GM19467 (cell line): ENCODE data around the gene THG1L.
"Not testable (repeated sequence)": the region's sequence is repeated elsewhere in the genome, so short reads cannot be mapped to it uniquely, and the experiment has no call there.

Experiments used
- ATAC-seq: cut with Tn5 transposase; IDR thresholded peaks from one replicate; pipeline ENCODE4 v1.9.1; 2021; ENCODE audit warnings: mild to moderate bottlenecking, moderate library complexity; ENCODE audit not compliant: unreplicated experiment

THG1L gene

GRCh38 chr5:157726607-157727006 lies 4.6 kb upstream of the THG1L start:
- not testable (repeated sequence) for ATAC-seq

DNA sequence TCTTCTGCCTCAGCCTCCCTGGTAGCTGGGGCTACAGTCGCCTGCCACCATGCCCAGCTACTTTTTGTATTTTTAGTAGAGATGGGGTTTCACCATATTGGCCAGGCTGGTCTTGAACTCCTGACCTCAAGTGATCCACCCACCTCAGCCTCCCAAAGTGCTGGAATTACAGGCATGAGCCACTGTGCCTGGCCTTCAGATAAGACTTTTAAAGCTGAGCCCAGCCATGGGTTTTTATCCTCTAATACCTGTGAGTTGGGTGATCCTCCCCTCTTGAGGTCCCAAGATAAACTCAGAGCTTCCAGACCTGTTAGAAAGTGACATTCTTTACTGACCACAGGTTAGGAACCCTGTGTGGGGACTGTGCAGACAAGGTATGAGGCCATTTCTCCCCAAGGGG lies 3.4 kb upstream of the THG1L start:
- not testable (repeated sequence) for ATAC-seq

DNA sequence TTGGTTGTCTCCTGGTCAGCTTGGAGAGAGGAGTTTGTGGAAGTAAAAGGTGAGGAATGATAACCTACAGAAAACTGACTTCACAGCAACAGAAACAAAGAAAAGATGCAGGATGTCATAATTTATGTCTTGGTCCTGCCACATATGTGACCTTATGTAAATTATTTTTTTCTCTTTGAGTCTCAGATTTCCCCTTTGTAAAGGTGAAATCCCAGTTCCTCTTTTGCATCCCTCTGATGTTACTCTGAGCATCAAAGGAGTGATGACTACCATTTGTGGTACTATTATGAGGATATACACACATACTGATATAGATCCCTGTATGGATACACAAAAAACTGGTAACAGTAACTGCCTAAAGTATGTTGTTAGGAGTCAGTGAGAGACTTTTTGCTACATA lies 1.4 kb upstream of the THG1L start:
- ATAC-seq: peak; percentile 53

GRCh38 chr5:157730900-157731271 lies 334 bp upstream of the THG1L start:
- ATAC-seq: no peak

DNA sequence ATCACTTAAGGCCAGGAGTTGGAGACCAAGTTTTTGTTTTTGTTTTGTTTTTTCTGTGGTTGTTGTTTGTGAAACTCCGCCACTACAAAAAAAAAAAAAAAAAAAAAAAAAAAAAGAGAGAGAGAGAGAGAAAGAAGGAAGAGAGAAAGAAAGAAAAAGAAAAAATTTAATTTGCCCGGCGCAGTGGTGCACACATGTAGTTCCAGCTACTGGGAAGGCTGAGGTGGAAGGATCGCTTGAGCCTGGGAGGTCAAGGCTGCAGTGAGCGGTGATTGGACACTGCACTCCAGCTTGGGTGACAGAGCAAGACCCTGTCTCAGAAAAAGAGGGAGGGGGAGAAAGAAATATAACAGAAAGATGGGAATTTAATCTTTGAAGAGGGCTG lies 902 bp downstream of the THG1L start:
- ATAC-seq: no peak

- ATAC-seq: no peak
These were observed 1.5 kb downstream of the THG1L start for GRCh38 chr5:157732596-157733262.

GRCh38 chr5:157734436-157734835 lies 3.2 kb downstream of the THG1L start:
- no peak for ATAC-seq

DNA sequence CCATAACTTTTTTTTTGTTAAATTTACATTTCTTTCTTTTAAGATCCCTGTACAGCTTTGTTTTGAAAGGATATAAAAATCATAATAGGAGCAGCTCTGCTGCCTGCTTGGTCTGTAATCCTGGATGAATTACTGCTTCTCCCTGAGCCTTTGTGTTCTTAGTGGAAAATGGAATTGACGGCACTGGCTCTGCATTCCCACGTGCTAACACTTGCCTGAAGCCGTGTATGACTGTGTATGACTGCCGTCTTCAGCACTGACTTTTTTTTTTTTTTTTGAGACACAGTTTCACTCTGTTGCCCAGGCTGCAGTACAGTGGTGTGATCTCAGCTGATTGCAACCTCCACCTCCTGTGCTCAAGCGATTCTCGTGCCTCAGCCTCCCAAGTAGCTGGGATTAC lies 4.8 kb downstream of the THG1L start:
- no peak for ATAC-seq

GRCh38 chr5:157739388-157740228 lies 8.4 kb downstream of the THG1L start:
- no peak for ATAC-seq

DNA sequence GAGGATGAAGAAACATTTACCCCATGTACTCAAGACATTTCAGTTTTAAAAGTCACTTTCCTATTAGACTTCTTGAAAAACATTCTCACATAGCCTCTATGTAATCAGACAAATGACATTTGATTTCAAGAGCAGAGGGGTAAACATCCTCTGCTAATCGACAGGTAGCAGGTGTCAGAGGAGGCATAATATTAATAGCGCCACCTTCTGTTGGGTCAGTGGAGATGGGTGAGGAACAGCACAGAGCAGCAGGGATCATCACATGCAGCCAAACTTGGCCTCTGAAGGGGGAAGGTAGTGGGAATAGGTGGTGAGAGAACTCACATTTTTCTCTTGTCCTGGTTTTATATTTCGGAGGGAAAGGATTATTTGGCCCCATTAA lies 9.0 kb downstream of the THG1L start:
- ATAC-seq: no peak

DNA sequence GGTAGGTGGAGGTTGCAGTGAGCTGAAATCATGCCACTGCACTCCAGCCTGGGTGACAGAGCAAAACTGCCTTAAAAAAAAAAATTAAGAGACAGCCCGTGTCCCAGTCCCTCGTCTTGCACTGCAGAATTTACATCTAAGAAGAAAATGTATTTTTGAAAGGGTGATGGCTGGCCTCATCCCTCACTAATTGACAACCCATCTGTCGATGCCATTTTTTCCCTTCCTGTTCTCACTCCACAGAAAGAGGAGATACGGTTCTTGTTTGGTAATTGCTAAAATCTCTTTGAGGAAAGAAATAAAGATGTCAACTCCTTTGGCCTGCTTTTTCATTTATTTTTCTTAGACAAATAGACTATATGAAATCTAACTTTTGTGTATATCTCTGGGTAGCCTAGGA lies 9.9 kb downstream of the THG1L start:
- ATAC-seq: no peak

- peak; percentile 91 for ATAC-seq
These were observed 12.2 kb downstream of the THG1L start, which contains the start of gene LSM11 for GRCh38 chr5:157743163-157744050. Gene LSM11 (plus strand): TSS chr5:157743712. CDS start chr5:157743751, 39 bp downstream.

DNA sequence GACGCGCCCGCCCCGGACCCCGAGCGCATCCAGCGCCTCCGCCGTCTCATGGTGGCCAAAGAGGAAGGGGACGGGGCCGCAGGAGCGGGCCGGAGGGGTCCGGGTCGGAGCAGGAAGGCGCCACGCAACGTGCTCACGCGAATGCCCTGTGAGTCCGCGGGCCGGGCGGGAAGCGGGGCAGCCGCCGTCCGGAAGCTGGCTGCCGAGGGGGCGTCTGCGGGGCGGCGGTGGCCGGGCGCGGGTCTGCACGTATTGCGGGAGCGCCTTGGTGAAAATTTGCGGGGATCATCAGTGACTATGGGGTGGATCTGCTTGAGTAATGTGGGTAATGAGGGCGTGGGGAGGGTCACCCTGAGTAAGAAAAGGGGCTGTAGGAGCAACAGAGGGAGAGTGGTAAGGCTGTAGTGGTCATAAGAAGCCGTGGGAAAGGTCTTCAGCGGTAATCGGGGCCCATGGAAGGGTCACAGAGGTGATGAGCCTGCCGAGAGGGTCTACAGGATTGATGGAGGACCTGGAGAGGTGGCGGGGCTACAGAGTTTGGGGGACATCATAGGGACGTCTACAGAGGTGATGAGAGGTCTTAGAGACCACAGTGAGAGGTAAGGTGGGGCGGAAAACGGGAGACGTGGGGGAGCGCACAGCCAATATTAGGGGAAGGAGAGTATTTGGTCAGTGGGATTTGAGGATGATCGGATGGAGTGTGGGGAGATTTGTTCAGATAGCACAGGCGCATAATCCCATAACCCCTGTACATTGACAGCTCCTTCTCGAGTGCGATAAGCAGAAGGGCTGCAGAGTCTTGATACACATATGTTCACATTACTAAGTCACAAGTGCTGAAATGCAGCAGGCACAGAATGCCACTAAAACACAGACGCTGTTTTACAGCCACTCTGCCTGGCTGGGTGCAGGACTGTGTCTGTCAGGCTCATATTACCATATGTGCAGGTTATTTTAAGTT lies 13.1 kb downstream of the THG1L start:
- peak; percentile 25 for ATAC-seq

- ATAC-seq: no peak
These were observed 13.8 kb downstream of the THG1L start for GRCh38 chr5:157745041-157745456.

DNA sequence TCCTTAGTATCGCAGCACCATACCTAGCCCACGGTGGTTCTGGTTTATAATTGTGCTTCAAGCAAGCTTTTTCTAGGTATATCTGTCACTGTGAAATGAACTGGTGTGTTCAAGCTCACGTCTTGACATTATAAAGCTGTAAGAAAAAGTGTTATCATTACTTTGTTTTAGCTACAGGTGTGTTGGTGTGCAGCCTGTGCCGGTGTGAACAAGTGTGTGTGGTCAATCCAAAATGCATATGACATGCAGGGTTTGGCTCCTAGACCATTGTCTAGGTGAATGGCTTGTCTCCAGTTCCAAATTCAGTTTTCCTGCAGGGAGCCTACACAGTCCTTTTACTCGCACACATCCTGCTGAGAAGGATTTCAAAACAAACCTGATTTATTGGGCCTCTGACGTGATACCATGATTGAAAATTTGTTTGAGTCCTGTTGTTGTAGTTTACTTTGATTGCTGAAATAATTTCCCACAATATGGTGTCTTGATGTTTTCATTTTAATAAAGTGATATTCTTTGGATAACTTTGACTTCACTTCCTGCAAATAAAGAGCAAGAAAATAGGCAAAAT lies 16.0 kb downstream of the THG1L start:
- no peak for ATAC-seq

GRCh38 chr5:157747766-157748700 lies 16.8 kb downstream of the THG1L start:
- no peak for ATAC-seq

DNA sequence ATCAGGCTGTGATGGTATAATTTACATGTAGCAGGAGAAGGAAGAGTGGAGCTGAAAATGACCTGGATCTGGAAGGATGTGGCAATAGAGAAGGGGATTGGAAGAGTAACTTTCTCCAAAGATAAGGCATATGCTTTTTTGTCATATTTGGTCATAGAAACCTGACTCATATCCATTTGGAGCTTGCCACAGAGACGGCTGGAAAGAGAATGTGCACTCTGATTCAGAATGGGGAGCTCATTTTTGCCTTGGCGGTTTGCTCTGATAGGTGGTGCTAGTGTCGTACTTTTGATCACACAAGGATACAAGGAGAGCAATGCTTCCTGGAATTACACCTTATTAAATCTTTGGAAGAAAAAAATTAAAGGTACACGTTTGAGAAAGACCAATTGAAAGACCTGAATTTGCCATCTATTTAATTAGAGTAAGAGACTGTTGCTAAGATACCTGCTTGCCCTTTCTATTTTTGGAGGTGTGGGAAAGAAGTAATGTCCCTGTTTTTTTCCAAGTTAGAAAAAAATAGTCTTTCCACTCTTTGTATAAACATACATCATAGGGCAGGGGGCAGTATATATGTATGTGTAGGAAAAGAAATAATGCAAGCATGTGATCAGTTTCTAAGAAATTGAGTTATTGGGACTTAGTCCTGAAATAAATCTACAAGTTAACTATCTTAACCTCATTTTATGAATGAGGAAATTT lies 17.7 kb downstream of the THG1L start:
- no peak for ATAC-seq

DNA sequence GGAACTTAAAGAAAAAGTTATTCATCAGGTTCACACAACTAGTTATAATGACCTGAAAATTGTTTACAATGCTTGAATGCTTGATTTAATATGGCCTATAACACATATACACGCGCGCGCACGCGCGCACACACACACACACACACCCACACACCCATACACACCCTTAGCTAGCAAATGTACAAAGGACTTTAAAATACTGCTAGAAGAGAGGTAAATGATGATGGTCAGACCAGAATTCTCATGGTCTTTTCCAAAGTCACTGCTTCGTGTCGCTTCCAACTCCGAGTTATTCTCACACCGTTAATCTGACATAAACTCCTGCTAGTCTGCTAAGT lies 18.2 kb downstream of the THG1L start:
- ATAC-seq: no peak
